Lung (tissue), 12 donors: ENCODE measurements around the gene JUP. TPM values are rescaled to one million over a fixed set of nuclear protein-coding genes. Genes with fewer than 3 reads are reported as not detected.
A peak's percentile ranks its signal among the peaks of the same experiment; 100 is the strongest.

Experiments
- ATAC-seq: fragments of 200-7000 bp; cut with Tn5 transposase; one replicate; pipeline ENCODE4 v1.9.1; 2020; ENCODE audit warnings: moderate number of reproducible peaks; ENCODE audit not compliant: insufficient read depth, low FRiP score
- DNase-seq, 3 donors: peaks; one replicate each; pipeline ENCODE4 v3.0.0-alpha.2; 2013 to 2017
- H3K27ac ChIP-seq, 2 donors: one replicate each; pipeline ENCODE4 v1.5.1; 2013; ENCODE audit warnings: mild to moderate bottlenecking in 2 of 2, moderate library complexity in 2 of 2, control low read depth in 1 of 2, inconsistent platforms in 1 of 2, low read depth in 1 of 2, low read length in 1 of 2
- H3K27me3 ChIP-seq, 3 donors: one replicate each; pipeline ENCODE4 v1.5.1; 2013; ENCODE audit warnings: low read length in 2 of 3; ENCODE audit not compliant: control insufficient read depth in 3 of 3, insufficient read depth in 3 of 3
- H3K36me3 ChIP-seq, 4 donors: one replicate each; pipeline ENCODE4 v1.5.1; 2013; ENCODE audit warnings: low read length in 4 of 4, mild to moderate bottlenecking in 1 of 4, moderate library complexity in 1 of 4; ENCODE audit not compliant: control insufficient read depth in 4 of 4, insufficient read depth in 4 of 4
- H3K4me1 ChIP-seq, 5 donors: one replicate each; pipeline ENCODE4 v1.5.1; 2013; ENCODE audit warnings: low read length in 5 of 5, mild to moderate bottlenecking in 2 of 5, moderate library complexity in 1 of 5; ENCODE audit not compliant: control insufficient read depth in 5 of 5, insufficient read depth in 5 of 5
- H3K4me3 ChIP-seq: one replicate; pipeline ENCODE4 v1.5.1; 2013; ENCODE audit warnings: mild to moderate bottlenecking, control low read depth, moderate library complexity
- H3K9ac ChIP-seq, 2 donors: one replicate each; pipeline ENCODE4 v1.5.1; 2013; ENCODE audit warnings: low read length in 2 of 2, control low read depth in 1 of 2; ENCODE audit not compliant: insufficient read depth in 1 of 2
- H3K9me3 ChIP-seq, 4 donors: one replicate each; pipeline ENCODE4 v1.5.1; 2013; ENCODE audit warnings: low read length in 3 of 4, mild to moderate bottlenecking in 1 of 4, moderate library complexity in 1 of 4; ENCODE audit not compliant: control insufficient read depth in 4 of 4, insufficient read depth in 3 of 4
- CTCF ChIP-seq: IDR thresholded peaks from 2 replicates; pipeline ENCODE4 v1.5.1; 2012; ENCODE audit warnings: mild to moderate bottlenecking; ENCODE audit errors: control extremely low read depth, extremely low read depth
- WGBS, 2 donors: extraction: QIAGEN DNeasy Blood & Tissue Kit; methylation state at CpG; one replicate each; pipeline ENCODE4 v1.1.7; 2013; 5-methylcytosine and 5-hydroxymethylcytosine counted together
- polyA plus RNA-seq, 2 donors: library from polyadenylated mRNA; stranded (reverse); fragments of 200-250 nt; gene quantifications; one replicate each; pipeline ENCODE4 v1.2.1, GENCODE V29; 2013
- total RNA-seq, 2 donors: library from RNA; depleted of rRNA in 1 of 2; stranded (reverse); fragments of >200 nt in 1 of 2; gene quantifications; one replicate each; pipeline ENCODE4 v1.2.1, GENCODE V29; 2014 to 2021
- donor health status: control.
- donor health status: control.
- donor health status: Bipolar disorder and iron deficiency.
- donor health status: healthy.
- donor health status: DM: yes; HTN: yes; CAD: no.

Gene JUP
- total and polyA plus RNA-seq, 4 donors, result 60.9 to 150 (median 101) TPM

- Histone ChIP-seq H3K9me3 (no peaks in the 10 kb centered on the region), H3K36me3 (peaks cover 0 to 18% (median 5%) of the 10 kb centered on the region in 4 donors), H3K27ac (peak overlapping the region; percentile 60 to 73), H3K4me1 (peaks cover 10 to 53% (median 33%) of the 10 kb centered on the region in 5 donors), H3K9ac (no peak overlapping the region), H3K27me3 (no peaks in the 10 kb centered on the region), H3K4me3 (no peak overlapping the region)
- no peak for ATAC-seq
- WGBS, 2 donors, result 69 to 77% methylated on average over 12 of the region's 12 CpGs
- peak in 1 of 3 donors; percentile 25 for DNase-seq
- TF ChIP-seq CTCF, result no peak
Observed at GRCh38 chr17:41775394-41776226, 10.9 kb downstream of the JUP start.

- Histone ChIP-seq H3K36me3 (peaks cover 4 to 34% (median 11%) of the 10 kb centered on the region in 4 donors), H3K27me3 (no peaks in the 10 kb centered on the region), H3K9ac (no peak overlapping the region), H3K4me1 (peaks cover 10 to 53% (median 33%) of the 10 kb centered on the region in 5 donors), H3K4me3 (no peak overlapping the region), H3K27ac (peak overlapping the region; percentile 53 to 57), H3K9me3 (no peaks in the 10 kb centered on the region)
- WGBS, 2 donors, result 61 to 62% methylated on average over 8 of the region's 8 CpGs
- no peak for ATAC-seq
- DNase-seq, result peak; percentile 52 to 57 (median 53)
- no peak for TF ChIP-seq CTCF
Observed at GRCh38 chr17:41773731-41774193, 12.7 kb downstream of the JUP start.

- WGBS, 2 donors, result 38 to 50% methylated on average over 12 of the region's 12 CpGs
- Histone ChIP-seq H3K27me3 (no peaks in the 10 kb centered on the region), H3K4me3 (no peak overlapping the region), H3K27ac (peak overlapping the region; percentile 53 to 77), H3K36me3 (peaks cover 4 to 37% (median 12%) of the 10 kb centered on the region in 4 donors), H3K4me1 (peaks cover 10 to 52% (median 30%) of the 10 kb centered on the region in 5 donors), H3K9ac (no peak overlapping the region), H3K9me3 (no peaks in the 10 kb centered on the region)
- TF ChIP-seq CTCF, result no peak
- DNase-seq (peak; percentile 87 to 89 (median 89)), ATAC-seq (peak; percentile 20)
Observed at GRCh38 chr17:41773190-41773588, 13.3 kb downstream of the JUP start.
